Adipose tissue (tissue), 3 donors: ENCODE data around the gene FBXL16. TPM values are rescaled to one million over a fixed set of nuclear protein-coding genes. Genes with fewer than 3 reads are reported as not detected.

ENCODE experiments used
- H3K27ac ChIP-seq: one replicate; pipeline ENCODE4 v1.5.1; 2013; ENCODE audit warnings: low read depth, low read length
- WGBS, 3 donors: extraction: QIAGEN DNeasy Blood & Tissue Kit; methylation state at CpG; one replicate each; pipeline ENCODE4 v1.1.7; 2013; 5-methylcytosine and 5-hydroxymethylcytosine counted together
- polyA plus RNA-seq, 3 donors: library from polyadenylated mRNA; stranded (reverse); fragments of 200-250 nt; gene quantifications; one replicate each; pipeline ENCODE4 v1.2.3, GENCODE V29; 2013
- donor health status: healthy with polysubstance abuse.
- donor health status: Bipolar disorder and iron deficiency.
- donor health status: healthy.

Gene FBXL16
- polyA plus RNA-seq, 3 donors, result 0.22 to 2.5 (median 0.37) TPM

GRCh38 chr16:674214-674881 lies 31.3 kb downstream of the FBXL16 start:
- 68 to 85% (median 73%) methylated on average over 22 of the region's 22 CpGs for WGBS, 3 donors
- H3K27ac ChIP-seq, result no peak overlapping the region

DNA sequence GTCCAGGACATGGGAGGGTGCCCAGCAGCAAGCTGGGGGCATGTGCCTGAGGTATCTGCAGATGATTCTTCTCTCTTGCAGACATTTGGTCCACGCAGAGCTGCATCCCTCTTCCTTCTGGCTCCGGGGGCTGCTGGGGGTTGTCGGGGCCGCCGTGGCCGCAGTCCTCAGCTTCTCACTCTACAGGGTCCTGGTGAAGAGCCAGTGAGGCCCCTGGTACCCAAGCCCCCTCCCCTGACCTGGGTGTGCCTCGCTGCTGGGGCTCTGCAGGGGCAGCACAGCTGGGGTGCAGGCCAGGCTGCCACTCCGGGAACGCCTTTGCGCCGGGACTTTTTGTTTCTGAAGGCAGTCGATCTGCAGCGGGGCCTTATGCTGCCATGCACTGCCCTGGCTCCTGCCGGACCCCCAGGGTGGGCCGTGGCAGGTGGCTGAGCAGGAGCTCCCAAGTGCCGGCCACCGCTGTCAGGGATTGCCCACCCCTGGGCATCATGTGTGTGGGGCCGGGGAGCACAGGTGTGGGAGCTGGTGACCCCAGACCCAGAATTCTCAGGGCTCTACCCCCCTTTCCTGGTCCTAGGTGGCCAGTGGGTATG lies 32.1 kb downstream of the FBXL16 start:
- H3K27ac ChIP-seq, result no peak overlapping the region
- 90 to 94% (median 92%) methylated on average over 16 to 18 of the region's 18 CpGs for WGBS, 3 donors

GRCh38 chr16:672851-673250 lies 32.8 kb downstream of the FBXL16 start:
- no peak overlapping the region for H3K27ac ChIP-seq
- WGBS, 3 donors, result 95 to 96% (median 96%) methylated on average over 19 to 21 of the region's 21 CpGs

- WGBS, 3 donors, result 91 to 95% (median 94%) methylated on average over 19 of the region's 19 CpGs
- no peak overlapping the region for H3K27ac ChIP-seq
These were observed 33.2 kb downstream of the FBXL16 start for GRCh38 chr16:672371-672770.

- no peak overlapping the region for H3K27ac ChIP-seq
- 83 to 88% (median 86%) methylated on average over 35 to 40 of the region's 40 CpGs for WGBS, 3 donors
These were observed 34.1 kb downstream of the FBXL16 start for GRCh38 chr16:671353-672131.

GRCh38 chr16:670485-671352 lies 34.9 kb downstream of the FBXL16 start:
- WGBS, 3 donors, result 91 to 93% (median 92%) methylated on average over 51 to 52 of the region's 52 CpGs
- H3K27ac ChIP-seq, result no peak overlapping the region

DNA sequence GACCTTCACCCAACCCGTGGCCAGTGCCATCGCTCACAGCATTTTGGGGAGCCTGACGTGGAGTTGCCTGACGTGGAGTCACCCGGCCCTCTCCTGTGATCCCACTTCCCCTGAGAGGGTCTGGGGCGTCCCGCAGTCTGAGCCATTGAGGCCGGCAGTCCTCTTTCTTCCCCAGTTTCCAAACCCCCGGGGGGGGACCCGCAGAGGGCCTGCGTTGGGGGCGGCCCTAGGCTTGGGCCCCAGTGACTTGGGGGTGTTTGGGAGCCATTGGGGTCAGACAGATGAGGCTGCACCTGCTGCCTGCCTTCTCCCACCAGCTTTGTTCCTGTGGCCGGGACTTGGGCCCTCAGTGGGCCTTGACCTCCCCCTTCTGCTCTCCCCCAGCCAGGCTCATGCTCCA lies 35.9 kb downstream of the FBXL16 start:
- no peak overlapping the region for H3K27ac ChIP-seq
- WGBS, 3 donors, result 91 to 97% (median 95%) methylated on average over 13 of the region's 13 CpGs

DNA sequence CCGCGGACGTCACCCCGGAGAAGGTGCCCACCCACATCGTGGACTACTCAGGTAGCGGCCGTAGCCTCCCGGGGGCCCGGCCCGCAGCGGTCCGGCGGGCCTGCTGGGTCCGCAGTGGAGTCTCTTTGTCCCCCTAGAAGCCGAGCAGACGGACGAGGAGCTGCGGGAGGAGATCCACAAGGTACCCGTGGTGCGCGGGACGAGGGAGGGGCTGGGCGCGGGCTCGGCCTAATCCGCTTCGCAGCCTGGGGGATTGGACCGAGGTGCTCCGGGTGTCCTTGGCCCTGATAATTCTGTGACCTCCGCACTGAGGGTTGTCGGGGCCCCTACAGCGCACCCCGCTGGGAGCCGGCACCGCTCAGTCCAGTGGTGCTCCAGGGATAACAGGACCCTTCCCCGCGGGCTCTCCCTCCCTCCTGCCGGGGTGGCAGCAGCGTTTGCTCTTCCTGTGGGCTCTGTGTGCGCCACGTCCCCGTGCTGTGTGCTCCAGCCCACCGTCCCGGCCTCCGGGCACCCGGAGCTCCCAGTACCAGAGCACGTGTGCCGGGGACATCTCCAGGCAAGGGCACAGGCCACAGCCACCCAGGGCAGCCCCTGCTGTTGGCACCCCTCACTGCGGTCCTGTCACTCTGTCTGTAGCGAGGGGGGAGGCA lies 37.0 kb downstream of the FBXL16 start:
- H3K27ac ChIP-seq, result no peak overlapping the region
- 7 to 9% (median 8%) methylated on average over 45 to 50 of the region's 50 CpGs for WGBS, 3 donors

GRCh38 chr16:667780-668518 lies 37.7 kb downstream of the FBXL16 start, which contains the start of gene RHOT2:
TSS of gene RHOT2 (plus strand) at chr16:668132. CDS start at chr16:668200, 68 bp downstream.
- no peak within 1 kb of the TSS for H3K27ac ChIP-seq
- WGBS, 3 donors, result 0 to 1% (median 1%) methylated on average over 55 to 78 of the region's 78 CpGs

DNA sequence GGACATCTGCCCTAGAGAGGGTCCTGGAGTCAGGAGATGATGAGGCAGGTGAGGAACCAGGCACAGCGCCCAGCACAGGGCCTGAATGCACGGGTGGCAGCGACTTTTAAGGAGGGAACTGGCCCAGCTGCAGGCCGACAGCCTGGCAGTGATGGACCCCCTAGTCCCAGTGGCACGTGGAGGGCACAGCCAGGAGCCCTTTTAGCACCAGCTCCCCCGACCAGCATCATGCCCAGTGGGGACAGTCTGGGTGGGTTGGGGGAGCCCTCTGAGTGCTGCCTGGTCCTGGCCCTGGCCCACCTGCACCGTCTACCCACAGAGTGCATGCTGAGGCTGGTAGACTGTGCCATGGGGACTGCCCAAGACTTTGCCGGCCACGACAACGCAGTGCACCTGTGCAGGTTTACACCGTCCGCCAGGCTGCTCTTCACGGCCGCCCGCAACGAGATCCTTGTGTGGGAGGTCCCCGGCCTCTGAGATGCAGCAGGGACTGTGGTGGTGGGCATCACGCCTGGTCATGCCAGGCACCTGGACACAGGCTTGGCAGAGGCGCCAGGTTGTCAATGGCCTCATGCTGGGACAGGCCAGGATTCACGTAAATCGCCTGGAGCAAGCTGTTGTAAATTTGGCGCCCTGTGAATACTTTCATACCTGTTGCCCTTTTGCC lies 38.4 kb downstream of the FBXL16 start:
- no peak overlapping the region for H3K27ac ChIP-seq
- 83 to 85% (median 85%) methylated on average over 22 of the region's 22 CpGs for WGBS, 3 donors

GRCh38 chr16:666572-666971 lies 39.0 kb downstream of the FBXL16 start:
- WGBS, 3 donors, result 88 to 94% (median 90%) methylated on average over 13 of the region's 13 CpGs
- H3K27ac ChIP-seq, result no peak overlapping the region

- no peak overlapping the region for H3K27ac ChIP-seq
- WGBS, 3 donors, result 94% methylated on average over 21 of the region's 21 CpGs
These were observed 43.0 kb downstream of the FBXL16 start for GRCh38 chr16:662597-662996.

GRCh38 chr16:662095-662494 lies 43.5 kb downstream of the FBXL16 start:
- H3K27ac ChIP-seq, result no peak overlapping the region
- WGBS, 3 donors, result 91 to 93% (median 93%) methylated on average over 19 of the region's 19 CpGs

DNA sequence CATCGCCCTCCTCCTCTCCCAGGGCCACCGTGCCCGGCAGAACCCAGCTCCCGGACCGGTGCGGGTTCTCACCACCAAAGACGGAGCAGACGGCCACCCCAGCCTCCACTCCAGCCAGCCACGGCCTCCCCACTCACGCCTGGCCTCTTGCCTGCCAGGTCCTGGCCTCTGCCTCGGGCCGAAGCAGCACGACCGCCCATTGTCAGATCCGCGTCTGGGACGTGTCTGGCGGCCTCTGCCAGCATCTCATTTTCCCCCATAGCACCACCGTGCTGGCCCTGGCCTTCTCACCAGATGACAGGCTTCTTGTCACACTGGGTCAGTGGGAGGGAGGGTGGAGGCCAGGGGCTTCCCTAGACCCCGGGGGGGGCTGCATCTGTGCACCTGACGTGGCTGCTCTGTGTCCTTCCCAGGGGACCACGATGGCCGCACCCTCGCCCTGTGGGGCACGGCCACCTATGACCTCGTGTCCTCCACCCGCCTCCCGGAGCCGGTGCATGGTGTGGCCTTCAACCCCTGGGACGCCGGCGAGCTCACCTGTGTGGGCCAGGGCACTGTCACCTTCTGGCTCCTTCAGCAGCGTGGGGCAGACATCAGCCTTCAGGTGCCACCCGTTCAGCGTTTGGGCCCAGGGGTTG lies 44.3 kb downstream of the FBXL16 start:
- WGBS, 3 donors, result 38 to 70% (median 55%) methylated on average over 28 to 35 of the region's 35 CpGs
- H3K27ac ChIP-seq, result no peak overlapping the region

DNA sequence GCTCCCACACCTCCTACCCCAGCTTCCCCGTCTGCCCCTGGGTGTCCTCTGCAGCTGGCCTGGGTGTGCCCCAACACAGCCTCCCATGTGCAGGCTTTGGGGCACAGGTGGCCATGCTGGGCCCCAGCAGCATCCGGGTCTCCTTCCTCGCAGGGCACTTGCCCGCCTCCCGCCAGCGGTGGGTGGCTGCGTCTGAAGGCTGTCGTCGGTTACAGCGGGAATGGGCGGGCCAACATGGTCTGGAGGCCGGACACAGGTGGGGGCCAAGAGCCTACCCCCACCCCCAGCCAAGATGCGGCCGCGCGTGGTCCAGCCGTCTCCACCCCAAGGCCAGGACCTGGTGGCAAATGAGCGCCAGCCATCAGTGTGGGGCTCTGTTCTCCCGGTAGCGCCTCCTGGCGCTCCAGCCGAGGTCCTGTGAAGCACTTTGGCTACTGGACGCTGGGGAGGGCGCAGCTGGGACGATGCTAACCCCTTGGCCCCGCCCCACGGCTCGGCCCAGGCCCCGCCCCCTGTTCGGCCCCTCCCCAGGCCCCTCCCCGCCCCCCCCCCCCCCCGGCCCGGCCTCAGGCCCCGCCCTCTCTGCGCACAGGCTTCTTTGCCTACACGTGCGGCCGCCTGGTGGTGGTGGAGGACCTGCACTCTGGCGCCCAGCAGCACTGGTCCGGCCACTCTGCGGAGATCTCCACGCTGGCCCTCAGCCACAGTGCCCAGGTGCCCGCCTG lies 45.0 kb downstream of the FBXL16 start:
- H3K27ac ChIP-seq, result no peak overlapping the region
- WGBS, 3 donors, result 9 to 26% (median 13%) methylated on average over 25 to 39 of the region's 43 CpGs

- H3K27ac ChIP-seq, result no peak overlapping the region
- 58 to 69% (median 62%) methylated on average over 6 of the region's 6 CpGs for WGBS, 3 donors
These were observed 45.5 kb downstream of the FBXL16 start for GRCh38 chr16:660132-660458.
